GM18867 (cell line): ENCODE data around the gene CTNND1.

Experiments used
- ATAC-seq: cut with Tn5 transposase; IDR thresholded peaks from one replicate; pipeline ENCODE4 v1.9.1; 2021; ENCODE audit warnings: mild to moderate bottlenecking, moderate library complexity; ENCODE audit not compliant: unreplicated experiment

CTNND1 gene

DNA sequence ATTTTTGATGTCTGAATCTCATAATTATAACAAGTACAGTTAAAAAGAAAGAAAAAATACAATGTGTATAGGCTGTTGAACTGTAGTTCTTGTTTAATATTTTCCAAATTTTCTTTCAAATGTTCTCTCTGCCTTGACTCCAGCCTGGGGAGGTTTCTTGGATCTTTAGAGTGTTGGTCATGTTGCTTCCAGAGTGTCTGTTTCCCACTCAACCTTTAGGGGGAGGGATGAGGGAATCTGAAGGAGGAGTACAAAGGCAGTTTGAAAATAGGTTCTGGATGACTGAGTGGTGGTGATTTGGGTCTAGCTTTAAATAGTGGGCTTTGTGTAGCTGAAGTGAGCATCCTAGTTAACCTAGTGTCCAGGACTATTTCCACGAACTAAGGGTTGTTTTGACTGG, 2.0 kb downstream of the CTNND1 start:
- no peak for ATAC-seq

DNA sequence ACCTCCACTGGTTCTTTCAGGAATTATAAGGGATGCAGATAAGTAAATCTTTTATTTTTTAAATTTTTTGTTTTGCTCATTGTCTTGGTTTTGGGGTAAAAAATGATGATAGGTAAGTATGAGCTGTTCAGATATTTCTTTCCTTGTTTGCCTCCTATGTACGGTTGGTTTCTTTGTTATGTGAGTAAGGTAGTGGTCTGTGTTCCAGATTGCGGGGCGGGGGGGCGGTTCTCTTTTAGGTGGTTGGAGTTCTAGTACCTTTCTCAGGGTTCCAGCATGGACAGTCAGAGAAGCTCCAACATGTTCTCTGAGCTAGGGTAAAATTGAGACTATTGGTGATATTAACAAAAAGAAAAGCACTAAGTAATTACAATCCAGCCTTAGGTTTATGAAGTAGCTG, 2.4 kb downstream of the CTNND1 start:
- no peak for ATAC-seq

DNA sequence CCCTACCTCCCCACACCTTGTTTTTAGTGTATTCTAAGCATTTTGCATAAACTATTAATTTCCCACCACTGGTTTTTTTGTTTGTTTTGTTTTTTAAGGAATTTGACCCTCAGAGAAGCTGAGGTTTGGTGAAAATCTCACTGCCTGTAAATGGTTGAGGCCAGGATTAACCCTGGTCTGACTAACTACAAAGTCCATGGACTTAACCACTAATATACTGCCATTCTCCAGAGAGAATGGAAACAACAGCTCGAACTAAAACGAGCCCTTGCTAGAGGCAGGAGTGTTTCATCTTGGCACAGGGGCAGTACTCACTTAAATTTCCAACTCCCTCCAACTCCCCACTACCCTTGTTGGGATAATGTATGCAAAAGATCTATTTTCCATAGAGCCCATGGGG, 3.0 kb downstream of the CTNND1 start:
- no peak for ATAC-seq

DNA sequence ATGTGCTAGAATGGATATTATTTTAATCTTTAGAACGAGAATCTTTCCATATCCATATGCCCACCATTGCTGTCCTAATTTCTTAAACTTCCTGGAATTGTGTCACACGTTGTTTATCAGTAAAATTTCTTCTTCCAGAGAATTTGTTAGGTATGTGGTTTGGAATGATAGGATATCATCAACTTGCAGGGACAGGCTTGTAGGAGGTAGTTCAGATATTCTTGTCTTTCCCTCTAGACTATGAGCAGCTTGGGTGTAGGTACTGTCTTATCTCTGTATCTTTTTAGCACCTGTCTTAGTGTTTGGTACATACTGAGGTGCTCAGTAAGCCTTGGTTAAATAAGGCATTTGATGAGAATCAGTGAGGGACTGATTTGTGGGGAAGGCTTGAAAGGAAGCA, 3.4 kb downstream of the CTNND1 start:
- no peak for ATAC-seq

DNA sequence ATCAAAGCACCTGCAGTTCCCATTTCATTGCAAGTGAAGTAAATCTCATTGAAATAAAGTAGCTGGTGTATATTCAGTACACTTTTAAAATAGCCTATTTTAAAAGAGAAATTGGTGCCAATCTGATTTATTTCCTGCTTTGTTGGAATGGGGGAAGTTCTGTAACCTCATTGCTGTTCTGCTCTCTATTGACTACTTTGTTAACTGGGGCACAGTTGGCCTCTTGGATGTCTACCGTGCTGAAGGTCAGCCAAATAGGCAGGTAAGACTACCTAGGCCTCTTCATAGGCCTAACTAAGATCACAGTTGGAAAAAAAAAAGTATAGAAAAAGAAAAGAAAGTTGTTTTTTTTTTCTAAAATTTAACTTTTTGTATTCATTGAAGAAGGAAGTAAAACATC, 9.2 kb downstream of the CTNND1 start:
- no peak for ATAC-seq

DNA sequence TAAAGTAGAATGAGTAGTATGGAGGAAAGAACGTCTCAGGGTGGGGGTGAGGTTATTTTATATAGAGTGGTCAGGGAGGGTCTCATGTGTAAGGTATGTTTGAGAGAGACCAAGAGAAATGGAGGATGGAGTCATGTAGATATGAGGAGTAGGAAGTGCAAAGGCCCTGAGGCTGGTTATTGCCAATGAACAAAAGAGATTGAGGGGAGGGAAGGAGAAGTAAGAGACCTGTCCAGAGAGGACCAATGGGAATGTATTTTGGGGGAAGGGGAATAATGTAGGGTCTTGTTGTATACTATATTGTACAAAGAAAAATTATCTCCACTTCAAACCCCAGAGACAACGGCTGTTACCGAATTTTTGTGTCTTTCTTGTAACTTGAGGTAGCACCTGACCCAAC, 9.8 kb downstream of the CTNND1 start:
- no peak for ATAC-seq

DNA sequence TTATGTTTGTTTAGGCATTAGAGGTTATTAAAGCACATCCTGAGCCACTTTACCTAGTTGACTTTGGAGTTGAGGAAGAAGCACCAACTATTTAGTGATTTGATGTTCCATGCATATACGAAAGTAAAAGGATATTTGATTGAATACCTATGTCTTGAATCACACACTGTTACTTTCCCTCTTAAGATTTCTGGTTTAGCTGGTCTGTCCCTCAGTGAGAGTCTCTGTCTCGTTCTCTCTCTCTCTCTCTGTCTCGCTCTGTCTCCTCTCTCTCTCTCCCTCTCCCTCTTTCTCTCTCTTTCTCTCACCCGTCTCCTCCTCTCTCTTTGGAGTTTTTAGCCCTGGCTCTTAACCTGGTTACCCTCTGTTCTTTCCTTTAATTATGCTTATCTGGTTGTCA, 11.0 kb downstream of the CTNND1 start:
- ATAC-seq = no peak

DNA sequence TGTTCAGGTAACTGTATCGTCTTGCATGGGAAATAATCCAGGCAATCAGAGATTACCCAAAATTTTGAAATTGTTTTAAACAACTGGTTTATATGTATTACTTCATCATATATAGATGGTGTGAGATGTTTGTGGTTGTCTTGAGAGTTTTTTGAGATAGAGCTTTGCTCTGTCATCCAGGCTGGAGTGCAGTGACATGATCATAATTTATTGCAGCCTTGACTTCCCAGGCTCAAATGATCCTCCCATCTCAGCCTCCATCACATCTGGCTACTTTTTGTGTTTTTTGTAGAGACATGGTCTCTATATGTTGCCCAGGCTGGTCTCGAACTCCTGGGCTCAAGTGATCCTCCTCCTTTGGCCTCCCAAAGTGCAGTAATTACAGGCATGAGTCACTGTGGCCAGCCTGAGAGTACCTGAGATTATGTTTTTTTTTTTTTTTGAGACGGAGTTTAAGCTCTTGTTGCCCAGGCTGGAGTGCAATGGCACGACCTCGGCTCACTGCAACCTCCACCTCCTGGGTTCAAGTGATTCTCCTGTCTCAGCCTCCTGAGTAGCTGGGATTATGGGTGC, 11.5 kb downstream of the CTNND1 start:
- ATAC-seq = no peak

DNA sequence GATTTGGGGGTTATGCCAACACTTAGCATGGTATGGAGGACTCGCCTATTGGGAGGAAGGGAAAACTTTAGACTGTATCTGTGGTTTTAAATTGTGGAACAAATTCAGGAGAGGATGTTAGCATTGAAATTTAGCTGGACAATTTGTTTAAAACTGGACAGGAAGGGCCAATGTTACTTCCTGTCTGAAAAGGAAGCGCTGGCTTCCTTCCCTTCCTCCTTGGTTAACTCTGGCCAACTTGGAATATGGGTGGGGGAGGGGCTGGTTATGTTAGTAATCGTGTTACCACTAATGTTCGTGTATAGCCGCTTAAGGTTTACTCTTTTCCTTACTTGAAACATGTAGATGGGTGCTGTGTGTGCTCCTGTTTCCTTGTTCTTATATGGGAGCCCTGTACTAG, 13.9 kb downstream of the CTNND1 start:
- ATAC-seq = no peak

DNA sequence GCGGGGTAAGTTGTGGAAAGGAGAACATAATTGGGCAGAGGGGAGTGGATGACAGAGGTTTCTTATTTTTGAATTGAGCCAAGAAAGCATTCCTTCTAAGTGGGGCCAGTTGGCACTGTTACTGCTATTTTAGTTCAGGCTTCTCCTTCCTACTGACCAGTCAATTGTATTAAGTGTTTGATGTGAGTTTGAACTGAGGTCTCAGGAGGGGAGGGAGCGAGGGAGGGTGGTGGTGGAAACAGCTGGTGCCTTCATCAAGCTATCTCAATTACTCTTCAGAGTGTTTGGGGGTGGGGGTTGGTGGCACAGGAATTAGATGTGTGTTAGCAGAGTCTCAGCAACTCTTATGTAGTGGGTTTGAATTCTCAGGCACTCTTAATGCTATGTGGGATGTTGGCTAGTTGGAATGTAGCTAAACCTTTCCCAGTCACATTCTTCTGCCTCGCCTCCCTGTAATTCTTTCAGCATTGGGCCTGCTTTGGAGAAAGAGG, 14.5 kb downstream of the CTNND1 start:
- ATAC-seq = no peak

DNA sequence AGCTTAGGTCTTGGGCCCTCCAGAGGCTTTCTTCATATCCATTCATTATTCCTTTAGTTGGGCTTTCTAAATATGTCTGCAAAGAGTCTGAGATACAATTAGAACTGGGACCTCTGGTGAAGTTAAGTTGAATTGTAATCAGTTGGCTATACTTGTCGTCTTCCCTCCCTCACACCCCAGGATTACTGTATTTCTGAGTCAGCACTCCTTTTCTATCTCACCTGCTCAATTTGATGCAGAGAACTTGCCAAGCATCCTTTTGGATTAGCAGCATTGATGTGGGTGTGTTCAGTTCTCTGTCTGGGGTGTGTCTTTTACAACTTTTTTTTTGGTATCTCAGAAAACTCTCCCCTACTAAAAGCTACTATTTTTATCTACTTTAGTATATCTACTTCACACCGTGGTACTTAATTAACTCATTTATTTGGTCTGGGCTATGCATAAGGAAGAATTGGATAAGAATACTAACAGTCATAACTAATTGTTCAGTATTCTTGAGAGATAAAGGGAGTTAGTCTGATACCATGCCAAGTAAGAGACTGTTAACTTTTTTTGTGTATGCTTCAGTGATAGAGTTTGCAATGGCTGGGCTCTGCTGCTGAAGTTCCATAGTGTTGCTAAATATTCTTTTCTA, 15.1 kb downstream of the CTNND1 start:
- no peak for ATAC-seq

DNA sequence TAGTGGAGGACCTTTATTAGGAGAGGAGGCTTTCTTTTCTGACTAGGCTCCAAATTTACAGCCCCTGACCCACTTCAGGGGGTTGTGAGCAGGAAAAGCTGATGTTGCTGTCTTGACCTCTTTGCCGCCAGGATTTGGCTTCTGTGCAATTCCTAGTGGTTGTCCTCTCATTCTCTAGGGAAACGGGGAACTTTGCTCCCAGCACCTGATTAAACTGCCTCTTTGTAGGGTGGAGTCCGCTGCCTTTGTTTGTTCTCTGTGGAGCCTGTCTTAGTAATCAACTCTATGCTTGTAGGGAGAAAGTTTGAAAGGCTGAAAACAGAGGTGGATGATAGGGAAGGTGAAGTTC, 16.3 kb downstream of the CTNND1 start:
- no peak for ATAC-seq

DNA sequence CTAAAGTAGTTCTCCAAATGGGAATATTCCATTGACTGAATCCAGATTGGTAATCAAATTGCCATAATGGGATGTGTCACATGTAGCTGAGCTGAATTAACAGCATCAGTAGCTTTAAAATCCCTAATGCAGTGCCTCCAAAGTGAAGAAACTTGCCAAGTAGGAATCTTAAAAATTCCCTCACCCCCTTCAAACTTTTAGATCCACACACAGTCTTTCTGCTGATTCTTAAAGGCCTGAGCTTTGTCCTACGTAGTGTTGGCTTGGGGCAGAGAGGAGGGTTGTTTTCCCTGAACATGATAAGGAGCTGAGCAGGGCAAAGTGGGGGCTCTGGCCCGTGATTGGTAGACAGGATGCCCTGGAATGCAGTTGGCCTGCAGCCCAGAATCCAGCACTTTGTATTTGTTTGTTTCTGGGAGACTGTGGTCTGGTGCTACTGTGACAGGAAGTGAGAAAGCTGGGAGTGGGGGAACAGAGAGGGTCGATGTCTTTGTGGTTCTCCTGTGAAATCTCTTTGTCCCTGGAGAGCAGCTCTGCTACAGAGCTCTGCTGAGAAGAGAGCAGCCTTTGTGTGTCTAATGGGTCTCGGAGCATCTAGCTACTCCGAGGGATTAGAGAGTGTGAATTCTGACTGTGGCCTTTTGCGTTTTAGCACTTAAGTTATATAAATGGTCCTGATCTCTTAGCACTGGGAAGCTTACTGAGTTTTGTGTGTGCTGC, 16.9 kb downstream of the CTNND1 start:
- ATAC-seq = no peak

DNA sequence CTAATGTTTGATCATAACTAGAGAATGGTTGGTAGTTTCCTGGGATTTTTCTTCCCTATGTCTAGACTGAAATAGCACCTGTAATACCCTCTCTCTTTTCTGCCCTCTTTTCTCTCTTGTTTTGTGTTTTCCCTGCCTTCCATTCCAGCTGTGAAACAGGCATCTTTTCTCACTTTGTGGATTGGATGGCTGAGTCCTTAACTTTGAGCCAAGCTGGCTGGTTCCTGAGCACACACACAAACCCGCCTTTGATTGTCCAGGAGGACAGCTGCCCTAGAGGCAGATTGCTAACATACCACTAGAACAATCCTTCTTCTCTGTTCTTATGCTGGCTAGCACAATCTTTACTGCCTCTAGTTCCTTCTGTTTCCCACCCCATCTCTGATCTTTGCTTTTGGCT, 17.7 kb downstream of the CTNND1 start:
- no peak for ATAC-seq

DNA sequence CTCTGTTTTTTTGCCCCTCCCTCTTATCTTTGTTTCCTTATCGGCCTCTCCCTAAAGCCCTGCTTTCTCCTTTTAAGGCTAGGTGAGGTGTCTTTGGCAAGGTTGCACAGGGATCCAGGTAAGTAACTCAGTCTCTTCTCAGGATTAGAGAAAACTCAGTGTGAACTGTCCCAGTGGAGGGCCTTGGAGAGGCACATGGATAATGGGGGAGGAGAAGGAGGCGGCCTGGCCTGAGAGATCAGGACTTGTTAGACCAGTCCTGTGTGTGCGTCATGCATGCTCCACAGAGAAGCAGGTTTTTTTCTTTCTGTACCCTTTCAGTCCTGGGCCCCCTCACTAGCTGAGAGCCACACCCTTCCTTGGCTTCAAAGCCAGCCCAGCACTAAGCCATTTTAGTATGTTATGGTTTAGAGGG, 19.9 kb downstream of the CTNND1 start:
- no peak for ATAC-seq

DNA sequence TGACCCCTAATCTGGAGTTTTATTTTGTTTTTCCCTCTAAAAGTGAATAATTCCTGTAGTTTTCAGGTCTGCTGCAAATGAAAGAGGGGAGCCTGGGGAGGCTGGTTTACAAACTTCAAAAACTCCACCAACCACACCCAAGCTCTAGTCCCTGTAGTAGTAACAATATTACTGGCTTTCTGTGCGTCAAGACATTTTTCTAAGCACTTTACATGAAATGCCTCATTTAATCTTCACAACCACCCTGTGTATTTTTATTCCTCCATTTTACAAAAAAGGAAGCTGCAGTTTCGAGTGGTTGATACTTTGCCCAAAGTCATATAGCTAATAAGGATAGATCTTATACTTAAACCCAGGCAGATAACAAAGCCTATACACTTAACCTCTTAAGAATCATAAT, 23.5 kb downstream of the CTNND1 start:
- no peak for ATAC-seq

DNA sequence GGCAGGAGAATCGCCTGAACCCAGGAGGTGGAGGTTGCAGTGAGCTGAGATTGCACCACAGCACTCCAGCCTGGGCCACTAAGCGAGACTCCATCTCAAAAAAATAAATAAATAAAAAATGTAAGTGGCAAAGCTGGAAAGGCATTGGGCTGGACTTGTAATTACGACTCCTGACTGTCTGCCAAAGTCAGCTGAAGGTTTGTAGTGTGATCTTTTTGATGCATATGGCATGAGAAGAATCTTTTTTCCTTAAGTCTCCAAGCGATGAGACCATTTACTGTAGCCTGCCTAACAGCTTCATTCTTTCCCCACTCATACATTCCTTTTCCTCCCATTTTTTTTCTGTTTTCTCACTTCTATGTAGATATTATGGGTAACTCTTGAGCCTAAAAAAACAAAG, 24.8 kb downstream of the CTNND1 start:
- ATAC-seq = no peak

DNA sequence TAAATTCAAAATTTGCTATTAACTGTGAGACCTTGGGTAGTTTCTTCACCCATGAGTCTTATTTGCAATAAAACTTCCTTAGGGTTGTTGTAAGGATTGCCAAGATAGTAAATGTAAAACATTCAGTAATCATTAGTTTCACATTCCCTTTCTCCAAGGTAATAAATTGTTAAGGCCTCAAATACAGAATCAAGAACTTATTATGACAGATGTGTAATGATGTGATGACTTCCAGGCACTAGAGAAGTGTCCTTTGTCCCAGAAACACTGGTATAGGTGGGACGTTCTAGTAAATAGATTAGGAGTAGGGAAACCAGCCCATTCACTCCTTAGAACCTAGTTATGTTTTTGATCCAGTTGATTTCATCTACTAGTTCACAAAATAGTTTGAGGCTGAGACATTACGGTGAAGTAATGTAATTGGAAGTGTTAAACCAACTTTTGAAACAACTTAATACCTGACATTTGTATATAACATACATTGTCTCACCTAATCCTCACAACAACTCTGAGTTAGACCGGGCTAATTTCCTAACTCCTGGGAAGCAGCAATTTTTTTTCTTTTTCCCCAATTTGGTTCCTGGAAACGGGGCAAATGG, 25.5 kb downstream of the CTNND1 start:
- no peak for ATAC-seq

DNA sequence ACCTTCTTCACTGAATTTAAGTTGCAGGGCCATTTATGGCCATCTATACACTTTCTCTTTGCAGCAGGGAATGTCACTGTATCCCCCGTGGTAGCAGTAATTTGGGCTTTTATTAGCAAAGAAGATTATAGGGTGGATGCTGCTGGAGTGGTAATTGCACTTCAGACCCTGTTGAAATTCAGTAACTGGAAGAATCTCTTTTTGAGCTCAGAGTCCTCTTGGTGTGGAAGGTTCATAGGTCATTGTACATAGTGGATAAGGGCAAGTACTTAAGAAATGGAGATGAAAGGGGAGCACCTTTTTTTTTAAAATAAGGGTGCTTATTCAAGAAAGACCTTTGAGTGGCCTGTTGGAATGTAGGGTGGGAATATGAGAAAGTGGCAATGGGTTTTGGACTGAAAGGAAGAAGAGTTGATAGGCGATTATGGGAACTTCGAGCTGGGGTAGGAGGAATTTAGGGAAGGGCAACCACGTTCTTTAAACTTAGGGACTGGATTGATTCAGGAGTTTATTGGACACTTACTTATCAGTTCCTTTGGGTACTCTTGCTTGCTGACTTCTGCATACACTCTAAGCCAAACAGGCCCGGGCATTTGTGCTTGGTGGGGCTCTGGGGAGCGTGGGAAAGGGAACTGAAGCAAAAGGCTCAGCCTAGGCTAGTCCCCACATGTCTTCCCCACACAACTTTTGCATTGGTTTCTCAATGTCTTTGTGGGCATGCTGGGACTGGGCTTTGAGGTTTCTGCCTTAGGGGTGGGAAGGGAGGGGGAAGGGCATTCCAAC, 26.5 kb downstream of the CTNND1 start:
- peak; percentile 45 for ATAC-seq

DNA sequence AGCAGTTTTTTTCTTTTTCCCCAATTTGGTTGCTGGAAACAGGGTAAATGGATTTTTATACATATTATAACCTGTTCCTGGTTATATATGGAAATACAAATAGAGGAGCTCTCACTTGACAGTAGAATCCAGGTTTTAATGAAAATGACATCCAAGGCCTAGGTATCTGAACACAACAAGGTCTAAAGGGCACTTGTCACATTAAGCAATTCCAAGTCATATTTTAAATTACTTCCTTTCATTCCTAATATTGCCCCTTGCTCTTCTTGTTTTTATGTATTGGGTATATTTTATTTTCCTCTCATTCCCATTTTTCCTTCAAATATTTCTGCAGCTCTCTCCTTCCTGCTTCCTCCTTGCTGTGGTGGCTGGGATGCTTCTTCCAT, 27.1 kb downstream of the CTNND1 start:
- no peak for ATAC-seq

DNA sequence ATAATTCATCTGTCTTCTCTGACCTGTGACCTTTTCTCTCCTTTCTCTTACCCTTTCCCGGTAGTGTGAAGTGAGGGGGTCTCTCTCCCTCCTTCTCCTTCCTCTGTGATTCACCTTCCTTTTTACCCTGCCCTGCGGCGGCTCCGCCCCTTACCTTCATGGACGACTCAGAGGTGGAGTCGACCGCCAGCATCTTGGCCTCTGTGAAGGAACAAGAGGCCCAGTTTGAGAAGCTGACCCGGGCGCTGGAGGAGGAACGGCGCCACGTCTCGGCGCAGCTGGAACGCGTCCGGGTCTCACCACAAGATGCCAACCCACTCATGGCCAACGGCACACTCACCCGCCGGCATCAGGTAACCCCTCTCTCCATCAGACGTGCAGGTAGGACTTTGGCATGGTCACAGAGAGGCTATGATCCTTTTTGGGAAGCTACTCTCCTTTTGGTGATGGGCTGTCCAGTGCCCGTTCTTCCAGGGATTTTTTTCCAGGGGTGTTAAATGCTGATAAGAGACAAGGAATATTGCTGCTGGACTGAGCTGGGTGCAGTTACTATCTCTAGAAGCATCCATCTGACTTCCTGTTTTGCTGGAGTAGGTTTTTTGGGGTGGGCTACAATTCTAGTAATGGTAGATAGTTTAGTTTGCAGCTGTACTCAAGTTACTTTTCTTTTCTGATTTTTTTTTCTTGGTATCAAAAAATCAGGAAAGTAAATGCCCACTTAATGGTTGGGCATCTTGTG, 29.9 kb downstream of the CTNND1 start:
- no peak for ATAC-seq
